Cardiac fibroblast (primary cell): ENCODE results near the gene RFXANK.
A peak's percentile ranks its signal among the peaks of the same experiment; 100 is the strongest.
"Not testable (repeated sequence)": the region's sequence is repeated elsewhere in the genome, so short reads cannot be mapped to it uniquely, and the experiment has no call there.

Experiments used
- DNase-seq, 2 donors: peaks; one replicate each; pipeline versions ENCODE4 v3.0.0 to v3.0.0-alpha.2; 2010; ENCODE audit warnings: low read depth in 2 of 2
- H3K4me3 ChIP-seq, 2 donors: replicated peaks in 1 of 2; 1 replicate in 1 of 2; 2 replicates in 1 of 2; pipeline ENCODE4 v1.5.1; 2011; ENCODE audit warnings: low read depth in 2 of 2, low read length in 2 of 2, mild to moderate bottlenecking in 2 of 2, moderate library complexity in 1 of 2
- CTCF ChIP-seq: IDR thresholded peaks from one replicate; pipeline ENCODE4 v1.5.1; 2011; ENCODE audit warnings: low read depth, mild to moderate bottlenecking, low read length, inconsistent platforms

The RFXANK gene

DNA sequence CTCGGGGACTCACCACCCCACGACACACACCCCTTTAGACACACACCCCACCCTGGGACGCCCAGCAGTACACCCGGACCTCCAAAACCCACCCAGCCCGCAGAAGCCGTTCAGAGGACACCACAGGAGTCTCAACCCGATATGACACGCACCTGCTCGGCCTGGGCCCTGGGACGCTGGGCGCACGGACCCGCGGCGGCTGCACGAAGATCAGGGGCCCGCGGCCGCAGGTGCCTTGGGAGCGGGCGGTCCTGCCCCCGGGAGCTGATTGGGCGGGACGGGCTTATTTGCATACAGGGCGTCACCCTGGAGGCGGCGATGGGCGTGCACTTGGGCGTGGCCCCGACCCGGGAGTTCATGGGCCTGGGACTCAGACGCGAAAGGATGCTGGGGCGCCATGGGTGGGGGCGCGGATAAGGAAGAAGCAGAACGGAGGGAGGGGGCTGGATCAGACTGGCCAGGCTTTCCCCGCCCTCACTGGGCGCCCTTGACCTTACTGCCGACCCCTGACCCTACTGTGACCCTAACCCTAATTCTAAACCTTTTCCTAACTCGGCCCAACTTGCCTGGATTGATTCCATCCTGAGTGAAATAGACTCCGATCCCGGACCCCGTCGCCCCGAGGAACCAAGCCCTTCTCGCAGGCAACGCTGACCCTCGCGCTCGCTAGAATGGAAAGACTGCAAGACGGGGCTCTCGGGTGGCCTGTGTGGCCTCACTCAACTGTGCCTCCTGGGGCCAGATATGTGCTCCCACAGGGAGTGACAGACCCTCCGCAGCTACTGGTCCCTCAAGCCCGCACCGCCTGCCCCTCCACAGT, 21.8 kb upstream of the RFXANK start, which contains the start of gene MEF2B:
TSS of gene MEF2B (minus strand) at position 211 of the 820 bp plus-strand sequence. CDS start 19,528 bp downstream, outside the sequence.
- peak; percentile 58 to 64 for DNase-seq
- peak within 1 kb of the TSS in 1 of 2 donors; percentile 21 for H3K4me3 ChIP-seq
- TF ChIP-seq CTCF: no peak

DNA sequence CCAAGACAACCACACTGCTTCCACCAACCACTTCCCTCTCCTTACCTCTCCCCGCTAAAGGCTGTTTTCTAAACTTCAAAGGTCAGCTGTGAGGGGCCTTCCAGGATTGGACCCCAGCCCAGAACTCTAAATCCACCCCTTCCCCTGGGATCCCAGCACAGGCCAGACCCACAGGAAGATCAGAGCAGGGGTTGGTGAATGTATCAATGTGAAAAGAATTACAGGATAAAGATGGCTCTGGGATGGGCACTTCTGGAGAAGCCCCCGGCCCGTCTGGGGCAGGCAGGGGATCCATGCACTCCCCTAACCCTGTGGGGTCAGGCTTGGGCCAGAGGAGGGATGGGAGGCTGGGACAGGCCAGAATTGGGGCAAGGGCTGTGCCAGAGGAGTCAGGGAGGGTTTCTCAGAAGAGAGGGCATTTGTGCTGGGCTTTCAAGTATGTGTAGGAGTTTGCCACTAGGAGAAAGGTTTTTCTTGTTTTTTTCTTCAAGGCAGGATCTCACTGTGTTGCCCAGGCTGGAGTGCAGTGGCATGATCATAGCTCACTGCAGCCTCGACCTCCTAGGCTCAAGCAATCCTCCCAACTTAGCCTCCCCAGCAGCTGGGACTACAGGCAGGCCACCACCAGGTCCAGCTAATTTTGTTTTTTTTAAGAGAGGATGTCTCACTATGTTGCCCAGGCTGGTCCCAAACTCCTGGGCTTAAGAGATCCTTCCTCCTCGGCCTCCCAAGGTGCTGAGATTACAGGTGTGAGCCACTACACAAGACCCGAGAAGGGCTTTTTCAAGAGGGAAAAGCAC, 21.0 kb upstream of the RFXANK start:
- H3K4me3 ChIP-seq: no peak overlapping the region
- peak in 1 of 2 donors; percentile 36 for DNase-seq
- TF ChIP-seq CTCF: no peak

- no peak for TF ChIP-seq CTCF
- peak; percentile 46 to 73 for DNase-seq
- no peak overlapping the region for H3K4me3 ChIP-seq
Observed at GRCh38 chr19:19171821-19172532, 20.1 kb upstream of the RFXANK start.

- DNase-seq: not testable (repeated sequence)
Observed at GRCh38 chr19:19173243-19173642, 18.8 kb upstream of the RFXANK start.

GRCh38 chr19:19176950-19177349, 15.1 kb upstream of the RFXANK start:
- no peak overlapping the region for H3K4me3 ChIP-seq
- DNase-seq: peak in 1 of 2 donors; percentile 5
- TF ChIP-seq CTCF: no peak

More at GRCh38 chr19:19173243-19173642, 18.8 kb upstream of the RFXANK start:
- H3K4me3 ChIP-seq: not testable (repeated sequence)

GRCh38 chr19:19179548-19180441, 12.3 kb upstream of the RFXANK start:
- TF ChIP-seq CTCF: no peak
- H3K4me3 ChIP-seq: no peak overlapping the region
- no peak for DNase-seq
